Islet precursor cell (in vitro differentiated cells): Measurements from ENCODE around the gene MEIOC.

Experiments
- DNase-seq: peaks from one replicate; pipeline ENCODE4 v3.0.0-alpha.2; 2018

Gene MEIOC

GRCh38 chr17:44719444-44719843 lies 63.2 kb downstream of the MEIOC start:
- DNase-seq: no peak

GRCh38 chr17:44722254-44722653 lies 66.0 kb downstream of the MEIOC start:
- DNase-seq: no peak
